Heart left ventricle (tissue), 16 donors: ENCODE data around the gene AMIGO3. TPM values are rescaled to one million over a fixed set of nuclear protein-coding genes. Genes with fewer than 3 reads are reported as not detected.

Source experiments
- ATAC-seq, 4 donors: fragments of 200-7000 bp; cut with Tn5 transposase; one replicate each; pipeline ENCODE4 v1.9.1; 2020 to 2022; ENCODE audit warnings: moderate library complexity in 4 of 4, mild to moderate bottlenecking in 3 of 4, moderate number of reproducible peaks in 1 of 4
- DNase-seq, 5 donors: peaks; one replicate each; pipeline ENCODE4 v3.0.0-alpha.2; 2020
- H3K27ac ChIP-seq, 12 donors: fragments of 200-600 bp; sonication (generic) in 4 of 12; one replicate each; pipeline versions ENCODE4 v1.5.0 to v1.8.0; 2016 to 2022; ENCODE audit warnings: mild to moderate bottlenecking in 2 of 12
- H3K27me3 ChIP-seq, 9 donors: fragments of 200-600 bp; sonication (generic) in 2 of 9; one replicate each; pipeline versions ENCODE4 v1.5.1 to v1.8.0; 2016 to 2022; ENCODE audit warnings: mild to moderate bottlenecking in 3 of 9
- H3K36me3 ChIP-seq, 9 donors: fragments of 200-600 bp; sonication (generic) in 2 of 9; one replicate each; pipeline versions ENCODE4 v1.5.0 to v1.8.0; 2018 to 2022; ENCODE audit warnings: mild to moderate bottlenecking in 2 of 9
- H3K4me1 ChIP-seq, 12 donors: fragments of 200-600 bp; sonication (generic) in 4 of 12; one replicate each; pipeline versions ENCODE4 v1.5.0 to v1.8.0; 2016 to 2022; ENCODE audit warnings: mild to moderate bottlenecking in 3 of 12
- H3K4me3 ChIP-seq, 12 donors: fragments of 200-600 bp; sonication (generic) in 4 of 12; one replicate each; pipeline versions ENCODE4 v1.5.0 to v1.8.0; 2017 to 2022; ENCODE audit warnings: mild to moderate bottlenecking in 9 of 12, moderate library complexity in 4 of 12
- H3K9me3 ChIP-seq, 12 donors: fragments of 200-600 bp; sonication (generic) in 4 of 12; one replicate each; pipeline versions ENCODE4 v1.5.0 to v1.8.0; 2016 to 2022; ENCODE audit warnings: mild to moderate bottlenecking in 1 of 12
- POLR2A ChIP-seq, 2 donors: fragments of 450-650 bp; IDR thresholded peaks; one replicate each; pipeline ENCODE4 v1.6.1; 2017; ENCODE audit warnings: antibody characterized with exemption in 2 of 2, mild to moderate bottlenecking in 2 of 2, moderate library complexity in 2 of 2
- WGBS, 4 donors: extraction: QIAGEN DNeasy Blood & Tissue Kit in 2 of 4; methylation state at CpG; one replicate each; pipeline versions ENCODE4 v1.1.5 to v1.1.7; 2013 to 2018; 5-methylcytosine and 5-hydroxymethylcytosine counted together
- intact Hi-C, 10 donors: fragments of 100-400 bp; cut with DNase I; formaldehyde crosslinking; loops; one replicate each; pipeline versions ENCODE4 v1.11.1 to v1.14.2; 2022
- polyA plus RNA-seq, 2 donors: library from polyadenylated mRNA; stranded (reverse); fragments of 200-250 nt; gene quantifications; one replicate each; pipeline ENCODE4 v1.2.3, GENCODE V29; 2013
- total RNA-seq, 9 donors: library from RNA; depleted of rRNA in 2 of 9; stranded (reverse); fragments of >200 nt in 2 of 9; fragmentation: NEBNext Ultra II Directional in 3 of 9; extraction: Animal tissue kit (Norgen Biotek cat#: 25700) in 3 of 9; gene quantifications; one replicate each; pipeline versions ENCODE4 v1.1.0 to v1.2.4, GENCODE V29; 2016 to 2023
- TF ChIP-seq, protein P1 (sequence below), 12 donors: fragments of 200-600 bp; sonication (generic) in 4 of 12; IDR thresholded peaks; one replicate each; pipeline versions ENCODE4 v1.5.0 to v1.8.0; 2018 to 2022; ENCODE audit warnings: antibody characterized with exemption in 12 of 12, mild to moderate bottlenecking in 5 of 12
- donor health status: ischemic (EF 13 %, LVEDD 7.1; RV severe dilation, severe dysfunction).
- donor health status: healthy with polysubstance abuse.
- donor health status: DM: no; HTN: yes; CAD: no.
- donor health status: DM: no; HTN: no; CAD: no.
- donor health status: ischemic (EF 25% LVEDD 6.9; RV normal size, moderate dysfunction).
- donor health status: ischemic (EF 25% LVEDD 5.7; RV mildly dilated, moderate dysfunction).
- donor health status: healthy.
- donor health status: DM: yes; HTN: yes; CAD: no.
- donor health status: ischemic (EF 35%, LVEDD 5.7; RV mildly dilated, moderate dysfunction).
- donor health status: nonischemic (EF 11% LVEDD 7.7; RV severe dilation, severe dysfunction).
- donor health status: DM: yes; HTN: yes; CAD: no.
- donor health status: PGD.
- donor health status: ischemic (EF 29% LVEDD 5.4; RV normal size, mild dysfunction).
- donor health status: nonischemic (EF 23%, LVEDD 6.1; RV moderate dilation, normal function).

Gene AMIGO3
- total and polyA plus RNA-seq, 11 donors = 0.14 to 1.4 (median 0.69) TPM; not detected in 6

DNA sequence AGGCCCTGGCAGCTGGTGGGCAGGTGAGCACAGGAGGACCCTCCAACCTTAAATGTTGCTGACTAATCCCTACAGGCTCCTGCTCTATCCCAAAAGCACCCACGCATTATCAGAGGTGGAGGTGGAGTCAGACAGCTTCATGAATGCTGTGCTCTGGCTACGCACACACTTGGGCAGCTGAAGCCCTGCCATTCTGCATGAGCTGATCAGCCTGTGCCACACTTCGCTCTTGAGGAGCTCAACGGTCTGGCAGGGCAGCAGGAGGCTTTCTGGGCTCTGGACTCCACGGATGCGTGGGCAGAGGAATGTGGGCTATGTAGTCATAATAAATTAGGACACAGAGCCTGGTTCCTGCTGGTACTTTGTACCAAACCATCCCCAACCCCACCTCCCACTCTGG is 36.3 kb downstream of the AMIGO3 start:
- WGBS, 4 donors = 81 to 85% (median 85%) methylated on average over 6 of the region's 6 CpGs
- H3K36me3 ChIP-seq = peaks cover 0 to 65% (median 58%) of the 10 kb centered on the region in 9 donors
- no peak for ATAC-seq
- no peaks in the 10 kb centered on the region for H3K9me3 ChIP-seq
- TF ChIP-seq, protein P1, sequence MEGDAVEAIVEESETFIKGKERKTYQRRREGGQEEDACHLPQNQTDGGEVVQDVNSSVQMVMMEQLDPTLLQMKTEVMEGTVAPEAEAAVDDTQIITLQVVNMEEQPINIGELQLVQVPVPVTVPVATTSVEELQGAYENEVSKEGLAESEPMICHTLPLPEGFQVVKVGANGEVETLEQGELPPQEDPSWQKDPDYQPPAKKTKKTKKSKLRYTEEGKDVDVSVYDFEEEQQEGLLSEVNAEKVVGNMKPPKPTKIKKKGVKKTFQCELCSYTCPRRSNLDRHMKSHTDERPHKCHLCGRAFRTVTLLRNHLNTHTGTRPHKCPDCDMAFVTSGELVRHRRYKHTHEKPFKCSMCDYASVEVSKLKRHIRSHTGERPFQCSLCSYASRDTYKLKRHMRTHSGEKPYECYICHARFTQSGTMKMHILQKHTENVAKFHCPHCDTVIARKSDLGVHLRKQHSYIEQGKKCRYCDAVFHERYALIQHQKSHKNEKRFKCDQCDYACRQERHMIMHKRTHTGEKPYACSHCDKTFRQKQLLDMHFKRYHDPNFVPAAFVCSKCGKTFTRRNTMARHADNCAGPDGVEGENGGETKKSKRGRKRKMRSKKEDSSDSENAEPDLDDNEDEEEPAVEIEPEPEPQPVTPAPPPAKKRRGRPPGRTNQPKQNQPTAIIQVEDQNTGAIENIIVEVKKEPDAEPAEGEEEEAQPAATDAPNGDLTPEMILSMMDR (IDR thresholded peaks at IDR 0.05) = no peak
- no peak for TF ChIP-seq POLR2A (IDR thresholded peaks at IDR 0.05)
- intact Hi-C loops = no loop called here
- peaks cover 0 to 19% (median 3%) of the 10 kb centered on the region in 12 donors for H3K4me1 ChIP-seq
- H3K27ac ChIP-seq = no peak overlapping the region
- H3K4me3 ChIP-seq = no peak overlapping the region
- H3K27me3 ChIP-seq = no peaks in the 10 kb centered on the region
- DNase-seq = no peak

DNA sequence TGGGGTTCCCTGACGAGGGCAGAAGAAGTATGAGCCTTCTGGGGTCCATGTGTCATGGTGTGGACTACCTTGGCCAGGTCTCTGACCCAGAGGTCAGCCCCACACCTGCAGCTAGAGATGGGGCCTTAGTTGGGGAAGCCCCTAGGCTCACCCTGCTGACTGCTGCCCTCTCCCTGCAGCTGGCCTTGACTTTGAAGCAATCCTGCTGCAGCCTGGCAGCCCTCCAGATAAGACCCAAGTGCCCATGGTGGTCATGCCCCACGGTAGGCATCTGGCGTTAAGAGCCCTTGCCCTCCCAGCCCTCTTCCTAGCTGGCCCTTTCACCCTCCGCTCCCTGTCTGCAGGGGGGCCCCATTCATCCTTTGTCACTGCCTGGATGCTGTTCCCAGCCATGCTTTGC is 37.9 kb downstream of the AMIGO3 start:
- H3K36me3 ChIP-seq = peaks cover 0 to 81% (median 75%) of the 10 kb centered on the region in 9 donors
- ATAC-seq (no peak), DNase-seq (no peak)
- TF ChIP-seq POLR2A (IDR thresholded peaks at IDR 0.05) = no peak
- TF ChIP-seq, protein P1 (IDR thresholded peaks at IDR 0.05) = no peak
- H3K27me3 ChIP-seq = no peaks in the 10 kb centered on the region
- 74 to 88% (median 76%) methylated on average over 4 of the region's 4 CpGs for WGBS, 4 donors
- H3K4me3 ChIP-seq = no peak overlapping the region
- no peaks in the 10 kb centered on the region for H3K9me3 ChIP-seq
- intact Hi-C loops = no loop called here
- peaks cover 0 to 7% (median 0%) of the 10 kb centered on the region in 12 donors for H3K4me1 ChIP-seq
- H3K27ac ChIP-seq = no peak overlapping the region

DNA sequence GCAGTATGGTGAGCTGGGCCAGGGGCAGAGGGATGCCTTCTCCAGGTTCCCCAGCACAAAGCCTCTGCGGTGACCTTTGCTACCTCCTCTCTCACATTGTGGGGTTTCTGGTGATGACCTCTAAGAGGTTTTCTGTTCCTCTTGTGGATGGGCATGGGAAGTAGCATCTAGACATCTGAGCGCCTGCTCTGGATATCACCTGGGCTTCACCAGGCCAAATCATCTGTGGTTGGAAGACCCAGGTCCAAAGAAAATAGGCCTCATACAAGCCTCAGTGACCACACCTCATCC is 38.3 kb downstream of the AMIGO3 start:
- DNase-seq = no peak
- Histone ChIP-seq H3K27ac (no peak overlapping the region), H3K9me3 (no peaks in the 10 kb centered on the region), H3K4me1 (peaks cover 0 to 4% (median 0%) of the 10 kb centered on the region in 12 donors), H3K27me3 (no peaks in the 10 kb centered on the region), H3K36me3 (peaks cover 0 to 85% (median 78%) of the 10 kb centered on the region in 9 donors), H3K4me3 (no peak overlapping the region)
- intact Hi-C loops = no loop called here
- no peak for ATAC-seq
- TF ChIP-seq, protein P1 (IDR thresholded peaks at IDR 0.05) = no peak
- no peak for TF ChIP-seq POLR2A (IDR thresholded peaks at IDR 0.05)
- 88 to 100% (median 96%) methylated on average over 1 to 2 of the region's 2 CpGs for WGBS, 4 donors

DNA sequence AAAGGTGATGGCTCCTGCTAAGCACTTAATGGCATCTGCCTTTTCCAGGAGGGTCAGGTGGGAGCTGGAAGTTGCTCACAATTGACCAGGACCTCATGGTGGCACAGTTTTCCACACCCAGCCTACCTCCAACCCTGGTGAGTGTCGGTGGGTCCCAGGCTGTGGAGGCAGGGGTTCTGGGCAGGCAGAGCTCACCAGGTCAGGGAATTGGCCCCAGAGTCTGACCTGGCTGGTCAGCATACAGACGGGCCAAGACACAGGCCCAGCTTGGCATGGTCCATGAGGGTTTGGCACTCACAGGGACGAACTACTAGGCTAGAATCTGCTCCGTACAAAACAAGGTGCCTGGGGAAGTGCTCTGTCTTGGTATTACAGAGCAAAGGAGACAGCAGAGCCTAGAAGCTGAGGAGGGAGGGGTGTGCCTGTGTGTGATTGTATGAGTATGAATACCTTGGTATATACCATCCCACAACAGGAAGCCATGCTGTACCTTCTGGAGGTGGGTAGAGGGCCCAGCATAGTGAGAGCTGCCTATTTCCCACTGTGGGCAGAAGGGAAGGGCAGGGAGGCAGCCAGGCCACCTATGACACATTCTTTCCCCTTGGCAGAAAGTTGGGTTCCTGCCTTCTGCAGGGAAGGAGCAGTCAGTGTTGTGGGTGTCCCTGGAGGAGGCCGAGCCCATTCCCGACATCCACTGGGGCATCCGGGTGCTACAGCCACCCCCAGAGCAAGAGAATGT is 38.8 kb downstream of the AMIGO3 start:
- no peak for ATAC-seq
- Histone ChIP-seq H3K4me1 (peaks cover 0 to under 1% (median 0%) of the 10 kb centered on the region in 12 donors), H3K27ac (no peak overlapping the region), H3K9me3 (no peaks in the 10 kb centered on the region), H3K4me3 (no peak overlapping the region), H3K36me3 (peaks cover 0 to 89% (median 82%) of the 10 kb centered on the region in 9 donors), H3K27me3 (no peaks in the 10 kb centered on the region)
- TF ChIP-seq POLR2A (IDR thresholded peaks at IDR 0.05) = no peak
- 84 to 89% (median 87%) methylated on average over 4 to 7 of the region's 7 CpGs for WGBS, 4 donors
- no peak for DNase-seq
- intact Hi-C loops = no loop called here
